NCI-H526 treated with DMSO at 0.1 percent for 48 hours (cell line): Measurements from ENCODE around the gene DTX4.

Source experiments
- DNase-seq: peaks from one replicate; lab custom pipeline; 2025; lab: John Stamatoyannopoulos, UW

The DTX4 gene

GRCh38 chr11:59219836-59220235 lies 47.9 kb downstream of the DTX4 start:
- no peak for DNase-seq

GRCh38 chr11:59221441-59221840 lies 49.5 kb downstream of the DTX4 start:
- DNase-seq, result no peak

GRCh38 chr11:59222464-59223060 lies 50.6 kb downstream of the DTX4 start:
- DNase-seq, result no peak

- no peak for DNase-seq
Observed at GRCh38 chr11:59223177-59223576, 51.2 kb downstream of the DTX4 start.

GRCh38 chr11:59223611-59224010 lies 51.7 kb downstream of the DTX4 start:
- no peak for DNase-seq

GRCh38 chr11:59224351-59224928 lies 52.5 kb downstream of the DTX4 start:
- DNase-seq, result no peak

- no peak for DNase-seq
Observed at GRCh38 chr11:59225017-59225416, 53.1 kb downstream of the DTX4 start.

GRCh38 chr11:59226396-59226795 lies 54.5 kb downstream of the DTX4 start:
- no peak for DNase-seq

GRCh38 chr11:59240322-59240721 lies 68.4 kb downstream of the DTX4 start:
- DNase-seq, result no peak

- no peak for DNase-seq
Observed at GRCh38 chr11:59243633-59244032, 71.7 kb downstream of the DTX4 start.

GRCh38 chr11:59247531-59248227 lies 75.7 kb downstream of the DTX4 start:
- DNase-seq, result no peak

GRCh38 chr11:59249535-59249934 lies 77.6 kb downstream of the DTX4 start:
- no peak for DNase-seq

- DNase-seq, result no peak
Observed at GRCh38 chr11:59253001-59253400, 81.1 kb downstream of the DTX4 start.

- DNase-seq, result no peak
Observed at GRCh38 chr11:59254286-59254685, 82.4 kb downstream of the DTX4 start.

- DNase-seq, result no peak
Observed at GRCh38 chr11:59255281-59255680, 83.3 kb downstream of the DTX4 start.
